Uterus (tissue), 4 donors: Measurements from ENCODE around the gene PDAP1. TPM values are rescaled to one million over a fixed set of nuclear protein-coding genes. Genes with fewer than 3 reads are reported as not detected.

ENCODE experiments used
- DNase-seq, 2 donors: peaks; one replicate each; pipeline ENCODE4 v3.0.0-alpha.2; 2019 to 2020
- H3K27ac ChIP-seq, 2 donors: fragments of 200-600 bp; sonication (generic); 1 replicate in 1 of 2; 2 replicates in 1 of 2; pipeline ENCODE4 v1.5.1; 2016 to 2018
- H3K27me3 ChIP-seq, 2 donors: fragments of 200-600 bp; sonication (generic); one replicate each; pipeline ENCODE4 v1.5.1; 2018 to 2019; ENCODE audit warnings: control low read depth in 1 of 2
- H3K36me3 ChIP-seq, 2 donors: fragments of 200-600 bp; sonication (generic); one replicate each; pipeline ENCODE4 v1.5.1; 2019; ENCODE audit warnings: control low read depth in 1 of 2
- H3K4me1 ChIP-seq, 2 donors: fragments of 200-600 bp; sonication (generic); one replicate each; pipeline ENCODE4 v1.5.1; 2018 to 2019; ENCODE audit warnings: control low read depth in 1 of 2
- H3K4me3 ChIP-seq, 2 donors: fragments of 200-600 bp; sonication (generic); 1 replicate in 1 of 2; 2 replicates in 1 of 2; pipeline ENCODE4 v1.5.1; 2018 to 2019; ENCODE audit warnings: mild to moderate bottlenecking in 1 of 2
- H3K9me3 ChIP-seq, 2 donors: fragments of 200-600 bp; sonication (generic); one replicate each; pipeline ENCODE4 v1.5.1; 2019; ENCODE audit warnings: control low read depth in 1 of 2
- CTCF ChIP-seq, 4 experiments: fragments of 200-600 bp in 2 of 4; fragments of 450-650 bp in 2 of 4; sonication (generic) in 2 of 4; IDR thresholded peaks; one replicate each; pipeline ENCODE4 v1.5.1; 2016 to 2019; ENCODE audit warnings: antibody characterized with exemption in 4 of 4, mild to moderate bottlenecking in 2 of 4, moderate library complexity in 1 of 4
- POLR2A ChIP-seq, 2 donors: fragments of 450-650 bp; IDR thresholded peaks; one replicate each; pipeline ENCODE4 v1.6.1; 2016; ENCODE audit warnings: antibody characterized with exemption in 2 of 2, mild to moderate bottlenecking in 1 of 2, moderate library complexity in 1 of 2
- intact Hi-C: fragments of 100-400 bp; cut with DNase I; formaldehyde crosslinking; loops from one replicate; pipeline ENCODE4 v1.15.1; 2023; ENCODE audit warnings: low total_unique reads
- total RNA-seq, 4 donors: library from RNA; depleted of rRNA in 3 of 4; stranded (reverse); fragments of >200 nt in 3 of 4; gene quantifications; one replicate each; pipeline versions ENCODE4 v1.1.0 to v1.2.4, GENCODE V29; 2014 to 2023
- donor health status: DM: yes; HTN: yes; CAD: no.

PDAP1 gene
- total RNA-seq, 4 donors from 2014 or later = 39.9 to 185 (median 72.1) TPM

GRCh38 chr7:99448855-99449254 is 40.5 kb upstream of the PDAP1 start:
- no peaks in the 10 kb centered on the region for H3K27me3 ChIP-seq
- intact Hi-C loops = no loop called here
- no peak for DNase-seq
- H3K36me3 ChIP-seq = no peaks in the 10 kb centered on the region
- H3K9me3 ChIP-seq = no peaks in the 10 kb centered on the region
- H3K27ac ChIP-seq = no peak overlapping the region
- H3K4me3 ChIP-seq = no peak overlapping the region
- TF ChIP-seq CTCF (IDR thresholded peaks at IDR 0.05) (no peak), POLR2A (IDR thresholded peaks at IDR 0.05) (no peak)
- H3K4me1 ChIP-seq = no peaks in the 10 kb centered on the region

GRCh38 chr7:99447943-99448342 is 39.5 kb upstream of the PDAP1 start:
- Histone ChIP-seq H3K4me1 (no peaks in the 10 kb centered on the region), H3K27ac (no peak overlapping the region), H3K27me3 (no peaks in the 10 kb centered on the region), H3K4me3 (no peak overlapping the region), H3K9me3 (no peaks in the 10 kb centered on the region), H3K36me3 (no peaks in the 10 kb centered on the region)
- no peak for TF ChIP-seq CTCF (IDR thresholded peaks at IDR 0.05)
- no peak for TF ChIP-seq POLR2A (IDR thresholded peaks at IDR 0.05)
- no peak for DNase-seq
- intact Hi-C loops = no loop called here

DNA sequence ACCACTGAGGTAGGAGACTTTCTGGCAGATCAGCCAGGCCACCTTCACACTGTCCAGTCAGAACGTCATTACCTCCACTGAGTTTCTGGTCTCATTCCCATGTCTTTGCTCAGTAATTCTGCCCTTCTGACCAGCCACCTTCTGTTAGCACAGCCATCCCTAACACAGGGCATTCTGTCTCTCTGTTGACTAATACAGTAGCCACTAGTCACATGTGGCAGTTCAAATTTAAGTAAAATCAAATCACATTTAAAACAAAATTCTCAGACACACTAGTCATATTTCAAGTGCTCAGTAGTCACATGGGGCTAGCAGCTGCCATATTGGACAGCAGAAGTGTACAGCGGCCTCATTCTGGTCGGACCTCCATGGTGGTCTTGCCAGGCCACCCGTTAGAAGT is 37.7 kb upstream of the PDAP1 start:
- Histone ChIP-seq H3K4me3 (no peak overlapping the region), H3K36me3 (no peaks in the 10 kb centered on the region), H3K27me3 (no peaks in the 10 kb centered on the region), H3K27ac (no peak overlapping the region), H3K4me1 (no peaks in the 10 kb centered on the region), H3K9me3 (no peaks in the 10 kb centered on the region)
- DNase-seq = no peak
- TF ChIP-seq CTCF (IDR thresholded peaks at IDR 0.05) (no peak), POLR2A (IDR thresholded peaks at IDR 0.05) (no peak)
- intact Hi-C loops = no loop called here

GRCh38 chr7:99440195-99440594 is 31.8 kb upstream of the PDAP1 start:
- TF ChIP-seq POLR2A (IDR thresholded peaks at IDR 0.05) = no peak
- TF ChIP-seq CTCF (IDR thresholded peaks at IDR 0.05) = no peak
- Histone ChIP-seq H3K36me3 (no peaks in the 10 kb centered on the region), H3K9me3 (no peaks in the 10 kb centered on the region), H3K4me1 (peaks cover 6% of the 10 kb centered on the region in 2 donors), H3K27me3 (no peaks in the 10 kb centered on the region), H3K4me3 (peak overlapping the region; percentile 73 to 87), H3K27ac (no peak overlapping the region)
- no peak for DNase-seq
- intact Hi-C loops = no loop called here

DNA sequence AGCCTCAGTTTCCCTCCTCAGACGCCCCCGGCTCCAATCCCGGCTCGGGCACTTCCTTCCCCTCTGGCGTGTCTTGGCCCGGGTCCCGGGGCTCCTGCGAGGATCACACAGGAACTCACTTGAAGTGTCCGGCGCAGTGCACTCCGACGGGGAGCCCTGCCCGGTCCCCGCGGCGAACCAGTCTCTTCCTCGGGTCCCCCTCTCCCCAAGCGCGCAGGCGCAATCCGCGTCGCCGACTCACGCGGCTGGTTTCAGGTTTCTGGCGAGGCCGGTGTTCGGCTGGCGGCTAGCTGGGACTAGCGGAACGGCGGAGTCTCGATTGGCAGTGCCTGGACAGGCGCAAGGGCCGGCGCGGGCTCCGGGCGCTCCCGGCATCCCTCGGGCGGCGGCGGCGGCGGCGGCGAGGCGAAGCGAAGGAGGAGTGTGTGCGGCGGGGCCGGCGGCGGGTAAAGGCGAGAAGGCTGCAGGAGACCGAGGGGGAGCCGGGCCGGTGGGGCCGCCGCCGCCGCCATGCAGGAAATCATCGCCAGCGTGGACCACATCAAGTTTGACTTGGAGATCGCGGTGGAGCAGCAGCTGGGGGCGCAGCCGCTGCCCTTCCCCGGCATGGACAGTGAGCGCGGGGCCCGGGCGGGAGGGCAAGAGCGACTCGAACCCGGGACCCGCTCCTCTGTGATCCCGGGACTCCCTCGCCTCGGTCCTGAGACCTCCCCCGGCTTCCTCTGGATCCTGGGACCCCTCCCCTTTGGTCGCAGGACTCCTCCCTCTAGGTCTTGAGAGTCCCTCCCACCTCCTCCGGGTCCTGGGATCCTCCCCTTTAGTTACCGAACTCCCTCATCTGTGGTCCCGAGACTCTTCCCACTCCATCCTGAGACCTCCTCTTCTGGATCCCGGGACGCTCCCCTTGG is 30.4 kb upstream of the PDAP1 start, which contains the start of the genes CPSF4 and PTCD1:
Gene CPSF4 (plus strand): TSS at position 371 of the 908 bp plus-strand sequence. CDS start 140 bp downstream, at position 511.
Gene PTCD1 (minus strand): TSS at position 226 of the 908 bp plus-strand sequence. CDS start 3,556 bp downstream, outside the sequence.
- H3K4me1 ChIP-seq = peaks cover 6% of the 10 kb centered on the region in 2 donors
- TF ChIP-seq POLR2A (IDR thresholded peaks at IDR 0.05) (peak in 1 of 2 donors; percentile 62), CTCF (IDR thresholded peaks at IDR 0.05) (peak in 2 of 4 experiments; percentile 5 to 49)
- intact Hi-C loops = no loop called here

More for the DNA sequence above, 30.4 kb upstream of the PDAP1 start, which contains the start of the genes CPSF4 and PTCD1:
- Histone ChIP-seq H3K27ac (peak within 1 kb of the TSS; percentile 88 to 91), H3K36me3 (no peaks in the 10 kb centered on the region), H3K27me3 (no peaks in the 10 kb centered on the region), H3K9me3 (no peaks in the 10 kb centered on the region), H3K4me3 (peak within 1 kb of the TSS; percentile 73 to 87)
- peak; percentile 93 to 97 for DNase-seq
